Middle frontal gyrus (tissue), 1 donor: Measurements from ENCODE around the gene SETD3.
"Not testable (repeated sequence)": the region's sequence is repeated elsewhere in the genome, so short reads cannot be mapped to it uniquely, and the experiment has no call there.

Experiments used
- DNase-seq: peaks from one replicate; pipeline ENCODE4 v3.0.0-alpha.2; 2015; ENCODE audit warnings: low spot score; ENCODE audit errors: extremely low spot score

SETD3 gene

GRCh38 chr14:99361596-99362215 lies 119.0 kb downstream of the SETD3 start:
- DNase-seq = no peak

- DNase-seq = no peak
These were observed 119.7 kb downstream of the SETD3 start for GRCh38 chr14:99360774-99361595.

- no peak for DNase-seq
These were observed 120.8 kb downstream of the SETD3 start for GRCh38 chr14:99359906-99360305.

GRCh38 chr14:99357916-99358390 lies 122.7 kb downstream of the SETD3 start:
- no peak for DNase-seq

GRCh38 chr14:99357151-99357915 lies 123.3 kb downstream of the SETD3 start:
- DNase-seq = no peak

GRCh38 chr14:99356031-99356608 lies 124.5 kb downstream of the SETD3 start:
- no peak for DNase-seq

GRCh38 chr14:99354166-99354875 lies 126.3 kb downstream of the SETD3 start:
- no peak for DNase-seq

- DNase-seq = no peak
These were observed 127.9 kb downstream of the SETD3 start for GRCh38 chr14:99352688-99353280.

GRCh38 chr14:99351166-99352007 lies 129.3 kb downstream of the SETD3 start:
- DNase-seq = no peak

- no peak for DNase-seq
These were observed 129.9 kb downstream of the SETD3 start for GRCh38 chr14:99350751-99351150.

GRCh38 chr14:99349721-99350495 lies 130.8 kb downstream of the SETD3 start:
- DNase-seq = no peak

- DNase-seq = no peak
These were observed 131.6 kb downstream of the SETD3 start for GRCh38 chr14:99348816-99349614.

- DNase-seq = not testable (repeated sequence)
These were observed 132.4 kb downstream of the SETD3 start for GRCh38 chr14:99348231-99348630.
